ENCODE results near the gene EME2.
"Not testable (repeated sequence)": the region's sequence is repeated elsewhere in the genome, so short reads cannot be mapped to it uniquely, and the experiment has no call there.

EME2 gene

GRCh38 chr16:1791943-1792812, 19.6 kb downstream of the EME2 start:
- DNase-seq = no peak

- no peak for DNase-seq
Measured at GRCh38 chr16:1792836-1793577, 20.4 kb downstream of the EME2 start.

- DNase-seq = no peak
Measured at GRCh38 chr16:1793578-1794220, 21.1 kb downstream of the EME2 start, which contains the start of gene IGFALS. Gene IGFALS (minus strand): TSS chr16:1793705. CDS start chr16:1793652, 53 bp downstream.

GRCh38 chr16:1794221-1794871, 21.7 kb downstream of the EME2 start:
- no peak for DNase-seq

- no peak for DNase-seq
Measured at GRCh38 chr16:1794908-1795666, 22.5 kb downstream of the EME2 start.

- DNase-seq = not testable (repeated sequence)
Measured at GRCh38 chr16:1799263-1799662, 26.7 kb downstream of the EME2 start.

GRCh38 chr16:1800701-1801100, 28.1 kb downstream of the EME2 start:
- no peak for DNase-seq

GRCh38 chr16:1807626-1808025, 35.0 kb downstream of the EME2 start:
- DNase-seq = no peak

- no peak for DNase-seq
Measured at GRCh38 chr16:1808691-1809090, 36.1 kb downstream of the EME2 start.

- no peak for DNase-seq
Measured at GRCh38 chr16:1809281-1809801, 36.7 kb downstream of the EME2 start.

- DNase-seq = no peak
Measured at GRCh38 chr16:1810106-1810505, 37.5 kb downstream of the EME2 start.

- DNase-seq = no peak
Measured at GRCh38 chr16:1810536-1810935, 37.9 kb downstream of the EME2 start.

- peak; percentile 71 to 87 for DNase-seq
Measured at GRCh38 chr16:1812732-1813163, 40.1 kb downstream of the EME2 start.

GRCh38 chr16:1815461-1815860, 42.9 kb downstream of the EME2 start:
- DNase-seq = no peak

GRCh38 chr16:1816396-1817275, 44.0 kb downstream of the EME2 start:
- no peak for DNase-seq

GRCh38 chr16:1817276-1817589, 44.6 kb downstream of the EME2 start:
- DNase-seq = no peak

- DNase-seq = no peak
Measured at GRCh38 chr16:1817716-1818115, 45.1 kb downstream of the EME2 start.

- DNase-seq = no peak
Measured at GRCh38 chr16:1818204-1818872, 45.7 kb downstream of the EME2 start.

GRCh38 chr16:1818873-1819525, 46.4 kb downstream of the EME2 start:
- DNase-seq = no peak

GRCh38 chr16:1819611-1820010, 47.0 kb downstream of the EME2 start:
- DNase-seq = no peak
